Sigmoid colon (tissue), 7 donors: ENCODE measurements around the gene GINS2. TPM values are rescaled to one million over a fixed set of nuclear protein-coding genes. Genes with fewer than 3 reads are reported as not detected.

Experiments
- DNase-seq: peaks from one replicate; pipeline ENCODE4 v3.0.0-alpha.2; 2019
- H3K27ac ChIP-seq, 4 donors: fragments of 200-600 bp; sonication (generic); one replicate each; pipeline ENCODE4 v1.5.1; 2016 to 2019; ENCODE audit warnings: mild to moderate bottlenecking in 1 of 4
- H3K27me3 ChIP-seq, 3 donors: fragments of 200-600 bp; sonication (generic); one replicate each; pipeline ENCODE4 v1.5.1; 2019; ENCODE audit warnings: mild to moderate bottlenecking in 1 of 3
- H3K36me3 ChIP-seq, 4 donors: fragments of 200-600 bp; sonication (generic); one replicate each; pipeline ENCODE4 v1.5.1; 2016 to 2019
- H3K4me1 ChIP-seq, 4 donors: fragments of 200-600 bp; sonication (generic); one replicate each; pipeline ENCODE4 v1.5.1; 2017 to 2019
- H3K4me3 ChIP-seq, 4 donors: fragments of 200-600 bp; sonication (generic); one replicate each; pipeline ENCODE4 v1.5.1; 2017 to 2019; ENCODE audit warnings: mild to moderate bottlenecking in 2 of 4, moderate library complexity in 1 of 4
- H3K9me3 ChIP-seq, 4 donors: fragments of 200-600 bp in 3 of 4; sonication (generic) in 3 of 4; one replicate each; pipeline versions ENCODE4 v1.5.1 to v1.6.1; 2013 to 2019
- CTCF ChIP-seq, 4 experiments: fragments of 450-650 bp in 3 of 4; fragments of 200-600 bp in 1 of 4; IDR thresholded peaks; one replicate each; pipeline ENCODE4 v1.5.1; 2016 to 2019; ENCODE audit warnings: antibody characterized with exemption in 4 of 4, mild to moderate bottlenecking in 3 of 4, moderate library complexity in 2 of 4
- EP300 ChIP-seq, 4 donors: sonication (generic); formaldehyde crosslinking; IDR thresholded peaks; one replicate each; pipeline ENCODE4 v1.6.1; 2017; ENCODE audit warnings: antibody characterized with exemption in 4 of 4
- POLR2A ChIP-seq, 2 donors: fragments of 450-650 bp; IDR thresholded peaks; one replicate each; pipeline ENCODE4 v1.6.1; 2016; ENCODE audit warnings: antibody characterized with exemption in 2 of 2, mild to moderate bottlenecking in 2 of 2, moderate library complexity in 2 of 2
- POLR2AphosphoS5 ChIP-seq, 4 donors: sonication (generic); formaldehyde crosslinking; IDR thresholded peaks; one replicate each; pipeline ENCODE4 v1.6.1; 2017; ENCODE audit warnings: antibody characterized with exemption in 4 of 4
- WGBS, 2 donors: extraction: QIAGEN DNeasy Blood & Tissue Kit; methylation state at CpG; one replicate each; pipeline ENCODE4 v1.1.7; 2013; 5-methylcytosine and 5-hydroxymethylcytosine counted together
- intact Hi-C: fragments of 100-400 bp; cut with DNase I; formaldehyde crosslinking; loops from one replicate; pipeline ENCODE4 v1.15.1; 2023
- polyA plus RNA-seq, 3 donors: library from polyadenylated mRNA; stranded (reverse); fragments of 200-250 nt; gene quantifications; one replicate each; pipeline ENCODE4 v1.2.3, GENCODE V29; 2013
- total RNA-seq, 4 donors: library from RNA; depleted of rRNA; stranded (reverse); fragments of >200 nt; gene quantifications; one replicate each; pipeline ENCODE4 v1.1.0, GENCODE V29; 2016
- donor health status: healthy with polysubstance abuse.
- donor health status: Bipolar disorder and iron deficiency.
- donor health status: healthy.

GINS2 gene
- total and polyA plus RNA-seq, 7 donors, result 0.16 to 9.6 (median 1.2) TPM; not detected in 1

GRCh38 chr16:85648070-85648714 is 40.6 kb downstream of the GINS2 start:
- peaks cover 0 to 16% (median 7%) of the 10 kb centered on the region in 4 donors for H3K36me3 ChIP-seq
- DNase-seq, result no peak
- H3K27me3 ChIP-seq, result no peaks in the 10 kb centered on the region
- no peaks in the 10 kb centered on the region for H3K9me3 ChIP-seq
- TF ChIP-seq POLR2A (IDR thresholded peaks at IDR 0.05), result no peak
- TF ChIP-seq CTCF (IDR thresholded peaks at IDR 0.05), result no peak
- TF ChIP-seq EP300 (IDR thresholded peaks at IDR 0.05), result no peak
- TF ChIP-seq POLR2AphosphoS5 (IDR thresholded peaks at IDR 0.05), result no peak
- H3K27ac ChIP-seq, result no peak overlapping the region
- no peak overlapping the region for H3K4me3 ChIP-seq
- H3K4me1 ChIP-seq, result peaks cover 0 to 43% (median 40%) of the 10 kb centered on the region in 4 donors
- 87 to 93% methylated on average over 26 of the region's 26 CpGs for WGBS, 2 donors
- intact Hi-C loops, result no loop called here

GRCh38 chr16:85646976-85647375 is 41.8 kb downstream of the GINS2 start:
- no peaks in the 10 kb centered on the region for H3K9me3 ChIP-seq
- H3K4me3 ChIP-seq, result no peak overlapping the region
- no peak overlapping the region for H3K27ac ChIP-seq
- TF ChIP-seq POLR2A (IDR thresholded peaks at IDR 0.05) (no peak), EP300 (IDR thresholded peaks at IDR 0.05) (no peak), CTCF (IDR thresholded peaks at IDR 0.05) (no peak), POLR2AphosphoS5 (IDR thresholded peaks at IDR 0.05) (no peak)
- intact Hi-C loops, result no loop called here
- H3K27me3 ChIP-seq, result no peaks in the 10 kb centered on the region
- H3K4me1 ChIP-seq, result peaks cover 0 to 44% (median 34%) of the 10 kb centered on the region in 4 donors
- DNase-seq, result no peak
- H3K36me3 ChIP-seq, result peaks cover 0 to 16% (median 7%) of the 10 kb centered on the region in 4 donors
- WGBS, 2 donors, result 95% methylated on average over 15 of the region's 15 CpGs

GRCh38 chr16:85646358-85646907 is 42.3 kb downstream of the GINS2 start:
- Histone ChIP-seq H3K27me3 (no peaks in the 10 kb centered on the region), H3K9me3 (no peaks in the 10 kb centered on the region), H3K27ac (no peak overlapping the region), H3K36me3 (peaks cover 0 to 16% (median 7%) of the 10 kb centered on the region in 4 donors), H3K4me1 (peaks cover 0 to 44% (median 34%) of the 10 kb centered on the region in 4 donors), H3K4me3 (no peak overlapping the region)
- intact Hi-C loops, result no loop called here
- TF ChIP-seq POLR2A (IDR thresholded peaks at IDR 0.05) (no peak), CTCF (IDR thresholded peaks at IDR 0.05) (no peak), POLR2AphosphoS5 (IDR thresholded peaks at IDR 0.05) (no peak), EP300 (IDR thresholded peaks at IDR 0.05) (no peak)
- DNase-seq, result no peak
- 89 to 90% methylated on average over 17 of the region's 17 CpGs for WGBS, 2 donors

GRCh38 chr16:85645021-85645589 is 43.6 kb downstream of the GINS2 start:
- WGBS, 2 donors, result 19 to 60% methylated on average over 19 of the region's 19 CpGs
- DNase-seq, result no peak
- Histone ChIP-seq H3K4me1 (peaks cover 0 to 43% (median 26%) of the 10 kb centered on the region in 4 donors), H3K27ac (no peak overlapping the region), H3K4me3 (no peak overlapping the region), H3K36me3 (peaks cover 0 to 16% (median 7%) of the 10 kb centered on the region in 4 donors), H3K27me3 (no peaks in the 10 kb centered on the region), H3K9me3 (no peaks in the 10 kb centered on the region)
- intact Hi-C loops, result no loop called here
- no peak for TF ChIP-seq POLR2A (IDR thresholded peaks at IDR 0.05)
- no peak for TF ChIP-seq POLR2AphosphoS5 (IDR thresholded peaks at IDR 0.05)
- no peak for TF ChIP-seq EP300 (IDR thresholded peaks at IDR 0.05)
- no peak for TF ChIP-seq CTCF (IDR thresholded peaks at IDR 0.05)
